Activated T-helper 1 cell treated with anti-CD3 and anti-CD28 coated beads, Interleukin-12 subunit alpha, Interleukin-12 subunit beta, Interleukin-2, Interleukin-4 antibody, amounts not matched to agents 30 ng/mL and 10 ng/mL and 1 ng/mL, durations not matched to agents 14 hours and 24 hours and 36 hours (primary cell): ENCODE results near the gene NR1H2. TPM values are rescaled to one million over a fixed set of nuclear protein-coding genes. Genes with fewer than 3 reads are reported as not detected.

Experiments used
- DNase-seq: peaks from one replicate; pipeline ENCODE4 v3.0.0; 2021; ENCODE audit warnings: low spot score
- H3K27ac Mint-ChIP-seq: one replicate; pipeline ENCODE4 v1.8.0; 2021; ENCODE audit warnings: mild to moderate bottlenecking, mixed read lengths
- H3K27me3 Mint-ChIP-seq: one replicate; pipeline ENCODE4 v1.8.0; 2022; ENCODE audit warnings: mild to moderate bottlenecking, moderate library complexity, mixed read lengths; ENCODE audit not compliant: insufficient read depth
- H3K36me3 Mint-ChIP-seq: one replicate; pipeline ENCODE4 v1.8.0; 2021; ENCODE audit warnings: low read depth, mixed read lengths
- H3K4me1 Mint-ChIP-seq: one replicate; pipeline ENCODE4 v1.8.0; 2021; ENCODE audit warnings: low read depth, mixed read lengths
- H3K4me3 Mint-ChIP-seq: one replicate; pipeline ENCODE4 v1.8.0; 2021; ENCODE audit warnings: mild to moderate bottlenecking, moderate library complexity, mixed read lengths
- H3K9me3 Mint-ChIP-seq: one replicate; pipeline ENCODE4 v1.8.0; 2021; ENCODE audit warnings: mixed read lengths
- intact Hi-C: fragments of 100-400 bp; cut with micrococcal nuclease; formaldehyde crosslinking; loops from one replicate; pipeline ENCODE4 v1.15.1; 2024
- total RNA-seq: library from RNA; stranded (reverse); gene quantifications from 2 replicates; pipeline ENCODE4 v1.2.3, GENCODE V29; 2022

Gene NR1H2
- total RNA-seq, 1 donor from 2014 or later, result 84.8 TPM

DNA sequence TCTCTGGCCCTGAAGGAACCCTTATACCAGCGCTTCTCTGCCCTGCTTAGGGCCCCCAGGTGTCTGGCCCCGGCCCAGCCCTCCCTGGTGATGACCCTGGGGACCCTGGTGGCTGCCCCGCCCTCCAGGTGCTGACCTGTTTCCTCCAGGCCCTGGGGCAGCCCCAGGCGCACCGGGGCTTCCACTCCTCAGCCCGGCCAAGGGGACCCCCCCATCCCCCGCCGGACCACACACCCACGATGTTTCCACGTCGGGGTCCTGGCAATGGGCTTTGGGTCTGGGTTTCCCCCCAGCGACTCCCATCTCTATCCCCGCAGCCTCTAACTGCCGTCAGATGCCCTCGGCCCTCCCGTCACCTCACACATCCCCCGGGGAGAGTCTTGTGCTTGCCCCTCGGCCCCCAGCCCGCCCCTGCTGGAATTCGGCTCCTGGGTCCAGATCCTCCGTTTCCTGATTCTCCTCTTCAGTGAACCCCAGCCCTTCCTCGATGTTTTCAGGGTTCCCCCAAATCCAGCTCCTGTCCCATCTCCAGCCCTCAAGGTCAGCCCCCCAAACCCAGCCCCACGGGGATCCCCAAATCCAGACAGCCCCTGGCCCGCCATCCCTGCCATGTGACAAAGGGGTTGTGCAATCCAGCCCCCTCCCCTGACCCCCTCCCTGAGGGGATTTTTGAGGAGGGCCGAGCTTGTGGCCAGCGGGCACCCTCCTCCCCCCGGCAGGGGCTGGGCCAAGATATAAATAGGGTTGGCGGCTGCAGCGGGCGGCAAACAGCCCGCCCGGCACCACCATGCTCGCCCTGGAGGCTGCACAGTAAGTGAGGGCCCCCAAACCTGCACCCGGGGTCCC lies 42.1 kb downstream of the NR1H2 start, which contains the start of gene SPIB:
SPIB (plus strand) TSS at position 763 of the 846 bp plus-strand sequence; CDS start at position 788, 25 bp downstream.
- H3K27ac Mint-ChIP-seq, result no peak within 1 kb of the TSS
- intact Hi-C loops, result no loop called here
- peaks cover 12% of the 10 kb centered on the region for H3K4me1 Mint-ChIP-seq
- DNase-seq, result no peak
- H3K4me3 Mint-ChIP-seq, result no peak within 1 kb of the TSS
- H3K36me3 Mint-ChIP-seq, result peaks cover 11% of the 10 kb centered on the region
- peaks cover 2% of the 10 kb centered on the region for H3K27me3 Mint-ChIP-seq
- no peaks in the 10 kb centered on the region for H3K9me3 Mint-ChIP-seq

GRCh38 chr19:50419022-50419579 lies 42.8 kb downstream of the NR1H2 start:
- no peak for DNase-seq
- Mint-ChIP-seq H3K27ac (no peak overlapping the region), H3K4me1 (peaks cover 12% of the 10 kb centered on the region), H3K4me3 (no peak overlapping the region), H3K9me3 (no peaks in the 10 kb centered on the region), H3K27me3 (peaks cover 2% of the 10 kb centered on the region), H3K36me3 (peaks cover 11% of the 10 kb centered on the region)
- intact Hi-C loops, result no loop called here

GRCh38 chr19:50419580-50420035 lies 43.4 kb downstream of the NR1H2 start:
- H3K9me3 Mint-ChIP-seq, result no peaks in the 10 kb centered on the region
- peaks cover 2% of the 10 kb centered on the region for H3K27me3 Mint-ChIP-seq
- intact Hi-C loops, result no loop called here
- no peak for DNase-seq
- peaks cover 12% of the 10 kb centered on the region for H3K4me1 Mint-ChIP-seq
- no peak overlapping the region for H3K4me3 Mint-ChIP-seq
- H3K27ac Mint-ChIP-seq, result no peak overlapping the region
- peaks cover 8% of the 10 kb centered on the region for H3K36me3 Mint-ChIP-seq

GRCh38 chr19:50420127-50420526 lies 43.9 kb downstream of the NR1H2 start:
- Mint-ChIP-seq H3K27ac (no peak overlapping the region), H3K36me3 (peaks cover 8% of the 10 kb centered on the region), H3K4me3 (no peak overlapping the region), H3K27me3 (peaks cover 2% of the 10 kb centered on the region), H3K9me3 (no peaks in the 10 kb centered on the region), H3K4me1 (peaks cover 12% of the 10 kb centered on the region)
- no peak for DNase-seq
- intact Hi-C loops, result no loop called here

DNA sequence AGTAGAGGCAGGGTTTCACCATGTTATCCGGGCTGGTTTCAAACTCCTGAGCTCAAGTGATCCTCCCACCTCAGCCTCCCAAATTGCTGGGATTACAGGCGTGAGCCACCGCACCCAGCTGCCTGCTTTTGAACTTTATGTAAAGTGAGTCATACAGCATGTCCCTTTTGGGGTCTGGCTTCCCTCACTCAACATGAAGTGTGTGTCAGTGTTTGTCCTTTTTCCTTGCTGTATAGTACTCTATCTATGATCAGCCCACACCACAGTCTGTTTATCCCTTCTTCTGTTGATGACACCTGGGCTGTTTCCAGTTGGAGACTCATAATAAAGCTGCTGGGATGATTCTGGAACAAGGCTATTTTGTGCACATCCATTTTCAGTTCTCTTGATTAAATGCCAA lies 44.6 kb downstream of the NR1H2 start:
- Mint-ChIP-seq H3K4me1 (peaks cover 12% of the 10 kb centered on the region), H3K27ac (no peak overlapping the region), H3K27me3 (peaks cover 2% of the 10 kb centered on the region), H3K4me3 (no peak overlapping the region), H3K9me3 (no peaks in the 10 kb centered on the region), H3K36me3 (peaks cover 8% of the 10 kb centered on the region)
- DNase-seq, result no peak
- intact Hi-C loops, result no loop called here

GRCh38 chr19:50422397-50423278 lies 46.4 kb downstream of the NR1H2 start:
- Mint-ChIP-seq H3K4me1 (peaks cover 12% of the 10 kb centered on the region), H3K27ac (no peak overlapping the region), H3K4me3 (no peak overlapping the region), H3K27me3 (peaks cover 2% of the 10 kb centered on the region), H3K9me3 (no peaks in the 10 kb centered on the region), H3K36me3 (peaks cover 8% of the 10 kb centered on the region)
- DNase-seq, result no peak
- intact Hi-C loops, result no loop called here

- DNase-seq, result no peak
- Mint-ChIP-seq H3K27ac (no peak overlapping the region), H3K4me3 (no peak overlapping the region), H3K4me1 (peaks cover 12% of the 10 kb centered on the region), H3K27me3 (peaks cover 2% of the 10 kb centered on the region), H3K9me3 (no peaks in the 10 kb centered on the region), H3K36me3 (peaks cover 8% of the 10 kb centered on the region)
- intact Hi-C loops, result no loop called here
Measured at GRCh38 chr19:50423279-50424113, 47.2 kb downstream of the NR1H2 start.

- H3K4me3 Mint-ChIP-seq, result no peak overlapping the region
- no peak overlapping the region for H3K27ac Mint-ChIP-seq
- no peak for DNase-seq
- H3K27me3 Mint-ChIP-seq, result peaks cover 7% of the 10 kb centered on the region
- intact Hi-C loops, result no loop called here
- H3K9me3 Mint-ChIP-seq, result no peaks in the 10 kb centered on the region
- H3K4me1 Mint-ChIP-seq, result peaks cover under 1% of the 10 kb centered on the region
- peaks cover 2% of the 10 kb centered on the region for H3K36me3 Mint-ChIP-seq
Measured at GRCh38 chr19:50425581-50425980, 49.3 kb downstream of the NR1H2 start.

DNA sequence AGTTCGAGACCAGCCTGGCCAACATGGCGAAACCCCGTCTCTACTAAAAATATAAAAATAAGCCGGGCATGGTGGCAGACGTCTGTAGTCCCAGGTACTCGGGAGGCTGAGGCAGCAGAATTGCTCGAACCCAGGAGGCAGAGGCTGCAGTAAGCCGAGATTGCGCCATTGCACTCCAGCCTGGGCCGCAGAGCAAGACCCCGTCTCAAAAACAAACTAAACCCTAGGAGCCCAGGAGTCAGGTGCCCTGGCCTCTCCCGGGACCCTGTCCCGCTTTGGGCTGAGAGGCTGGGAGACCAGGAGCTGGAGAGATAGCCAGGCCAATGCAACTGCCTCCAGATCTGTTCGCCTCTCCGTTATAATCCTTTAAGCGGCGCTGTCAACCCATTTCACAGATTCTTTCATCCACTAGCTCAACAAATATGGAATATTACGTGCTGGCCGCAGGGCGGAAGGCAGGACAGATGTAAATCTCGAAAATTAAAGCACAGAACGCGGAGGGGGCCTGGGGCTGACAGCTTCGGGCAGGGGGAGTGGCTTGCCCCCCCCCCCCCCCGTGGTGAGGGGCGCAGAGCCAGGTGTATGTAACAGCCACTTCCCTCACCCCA lies 51.2 kb downstream of the NR1H2 start:
- Mint-ChIP-seq H3K9me3 (no peaks in the 10 kb centered on the region), H3K4me1 (peaks cover 12% of the 10 kb centered on the region), H3K27ac (no peak overlapping the region), H3K27me3 (peaks cover 7% of the 10 kb centered on the region), H3K4me3 (no peak overlapping the region), H3K36me3 (no peaks in the 10 kb centered on the region)
- no peak for DNase-seq
- intact Hi-C loops, result no loop called here

GRCh38 chr19:50427997-50428425 lies 51.8 kb downstream of the NR1H2 start:
- H3K9me3 Mint-ChIP-seq, result no peaks in the 10 kb centered on the region
- no peaks in the 10 kb centered on the region for H3K36me3 Mint-ChIP-seq
- H3K4me3 Mint-ChIP-seq, result peak overlapping the region; percentile 45
- intact Hi-C loops, result no loop called here
- peaks cover 12% of the 10 kb centered on the region for H3K4me1 Mint-ChIP-seq
- peaks cover 9% of the 10 kb centered on the region for H3K27me3 Mint-ChIP-seq
- DNase-seq, result peak; percentile 28
- no peak overlapping the region for H3K27ac Mint-ChIP-seq

DNA sequence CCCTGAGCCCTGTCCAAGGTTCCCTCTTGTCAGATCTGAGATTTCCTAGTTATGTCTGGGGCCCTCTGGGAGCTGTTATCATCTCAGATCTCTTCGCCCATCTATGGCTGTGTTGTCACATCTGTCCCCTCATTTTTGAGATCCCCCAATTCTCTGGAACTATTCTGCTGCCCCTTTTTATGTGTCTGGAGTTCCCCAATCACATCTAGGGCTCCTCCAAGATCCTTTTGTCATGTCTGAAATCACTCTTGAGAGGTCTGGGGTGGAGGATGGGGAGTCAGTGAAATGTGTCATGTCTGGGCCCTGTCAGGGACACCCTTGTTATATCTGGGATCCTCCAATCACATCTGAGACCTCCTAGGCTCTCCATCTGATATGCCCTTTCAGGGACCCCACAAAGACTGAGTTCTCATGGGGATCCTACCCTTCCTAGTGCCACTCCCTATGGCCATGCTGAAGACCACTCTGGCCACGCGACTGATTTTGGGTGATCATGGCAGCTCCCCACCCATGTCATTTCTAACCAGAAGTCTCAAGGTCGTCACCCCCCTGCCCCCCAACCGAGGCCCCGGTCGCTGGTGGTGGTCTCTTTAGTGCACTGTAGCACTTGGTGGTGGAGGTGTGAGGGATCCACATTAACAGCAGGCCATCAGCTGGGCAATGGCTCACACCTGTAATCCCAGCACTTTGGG lies 52.7 kb downstream of the NR1H2 start:
- peaks cover 12% of the 10 kb centered on the region for H3K4me1 Mint-ChIP-seq
- H3K27ac Mint-ChIP-seq, result no peak overlapping the region
- H3K4me3 Mint-ChIP-seq, result peak overlapping the region; percentile 24
- H3K27me3 Mint-ChIP-seq, result peaks cover 13% of the 10 kb centered on the region
- H3K36me3 Mint-ChIP-seq, result no peaks in the 10 kb centered on the region
- no peaks in the 10 kb centered on the region for H3K9me3 Mint-ChIP-seq
- intact Hi-C loops, result no loop called here
- no peak for DNase-seq
